ENCODE measurements around the gene HTN1. TPM values are rescaled to one million over a fixed set of nuclear protein-coding genes. Genes with fewer than 3 reads are reported as not detected.
"Not testable (repeated sequence)": the region's sequence is repeated elsewhere in the genome, so short reads cannot be mapped to it uniquely, and the experiment has no call there.

The HTN1 gene
- total RNA-seq (0.47 TPM), polyA plus RNA-seq (2.7 TPM)
- long read RNA-seq, donor 1 = 0 reads
- long read RNA-seq, donor 2 = 0 reads
- long read RNA-seq, donor 3 = 0 reads
- long read RNA-seq, donor 4 = 0 reads
- long read RNA-seq, donor 5 = 0 reads
- long read RNA-seq, donor 6 = 0 reads
- long read RNA-seq, donor 7 = 0 reads
- long read RNA-seq, donor 8 = 0 reads
- long read RNA-seq, donor 9 = 0 reads
- long read RNA-seq, donor 10 = 0 reads

- not testable (repeated sequence) for H3K27me3 ChIP-seq (ENCODE audit: control insufficient read depth in 2 of 2, insufficient read depth in 1 of 2, low read length in 1 of 2); H3K36me3 ChIP-seq (ENCODE audit: control insufficient read depth in 2 of 2, insufficient read depth in 2 of 2, low read length in 1 of 2); H3K9me3 ChIP-seq (ENCODE audit: control insufficient read depth in 2 of 2, insufficient read depth in 1 of 2, low read length in 1 of 2); H3K4me1 ChIP-seq (ENCODE audit: control insufficient read depth in 2 of 2, insufficient read depth in 2 of 2, low read length in 2 of 2); DNase-seq (ENCODE audit: low read depth in 6 of 9, low spot score in 9 of 9); H3K27ac ChIP-seq (ENCODE audit: low read depth in 1 of 2, low read length in 1 of 2); H3K4me3 ChIP-seq (ENCODE audit: low read length in 2 of 2)
- 86% methylated on average over 5 of the region's 6 CpGs for WGBS
These were observed at the start of gene HTN1 for GRCh38 chr4:70050138-70050537. TSS of gene HTN1 (plus strand) at chr4:70050438. CDS start at chr4:70053077, 2,639 bp downstream.

- Histone ChIP-seq H3K9me3 (ENCODE audit: control insufficient read depth in 2 of 2, insufficient read depth in 1 of 2, low read length in 1 of 2) (no peaks in the 10 kb centered on the region), H3K4me1 (ENCODE audit: control insufficient read depth in 2 of 2, insufficient read depth in 2 of 2, low read length in 2 of 2) (no peaks in the 10 kb centered on the region), H3K36me3 (ENCODE audit: control insufficient read depth in 2 of 2, insufficient read depth in 2 of 2, low read length in 1 of 2) (no peaks in the 10 kb centered on the region), H3K27ac (ENCODE audit: low read depth in 1 of 2, low read length in 1 of 2) (no peak overlapping the region), H3K27me3 (ENCODE audit: control insufficient read depth in 2 of 2, insufficient read depth in 1 of 2, low read length in 1 of 2) (no peaks in the 10 kb centered on the region), H3K4me3 (ENCODE audit: low read length in 2 of 2) (no peak overlapping the region)
- WGBS = 86% methylated on average over 1 of the region's 1 CpG
- DNase-seq (ENCODE audit: low read depth in 6 of 9, low spot score in 9 of 9) = no peak
These were observed 49.5 kb upstream of the HTN1 start for GRCh38 chr4:70000711-70001110.

GRCh38 chr4:70002507-70002906 lies 47.7 kb upstream of the HTN1 start:
- no peaks in the 10 kb centered on the region for H3K4me1 ChIP-seq (ENCODE audit: control insufficient read depth in 2 of 2, insufficient read depth in 2 of 2, low read length in 2 of 2)
- H3K27me3 ChIP-seq (ENCODE audit: control insufficient read depth in 2 of 2, insufficient read depth in 1 of 2, low read length in 1 of 2) = no peaks in the 10 kb centered on the region
- H3K9me3 ChIP-seq (ENCODE audit: control insufficient read depth in 2 of 2, insufficient read depth in 1 of 2, low read length in 1 of 2) = no peaks in the 10 kb centered on the region
- H3K36me3 ChIP-seq (ENCODE audit: control insufficient read depth in 2 of 2, insufficient read depth in 2 of 2, low read length in 1 of 2) = no peaks in the 10 kb centered on the region
- DNase-seq (ENCODE audit: low read depth in 6 of 9, low spot score in 9 of 9) = no peak
- no peak overlapping the region for H3K4me3 ChIP-seq (ENCODE audit: low read length in 2 of 2)
- H3K27ac ChIP-seq (ENCODE audit: low read depth in 1 of 2, low read length in 1 of 2) = no peak overlapping the region

GRCh38 chr4:70008771-70009170 lies 41.5 kb upstream of the HTN1 start:
- Histone ChIP-seq H3K4me1 (ENCODE audit: control insufficient read depth in 2 of 2, insufficient read depth in 2 of 2, low read length in 2 of 2) (no peaks in the 10 kb centered on the region), H3K36me3 (ENCODE audit: control insufficient read depth in 2 of 2, insufficient read depth in 2 of 2, low read length in 1 of 2) (no peaks in the 10 kb centered on the region), H3K4me3 (ENCODE audit: low read length in 2 of 2) (no peak overlapping the region), H3K27ac (ENCODE audit: low read depth in 1 of 2, low read length in 1 of 2) (no peak overlapping the region), H3K9me3 (ENCODE audit: control insufficient read depth in 2 of 2, insufficient read depth in 1 of 2, low read length in 1 of 2) (no peaks in the 10 kb centered on the region), H3K27me3 (ENCODE audit: control insufficient read depth in 2 of 2, insufficient read depth in 1 of 2, low read length in 1 of 2) (no peaks in the 10 kb centered on the region)
- DNase-seq (ENCODE audit: low read depth in 6 of 9, low spot score in 9 of 9) = no peak
- 67% methylated on average over 3 of the region's 3 CpGs for WGBS

- not testable (repeated sequence) for DNase-seq (ENCODE audit: low read depth in 6 of 9, low spot score in 9 of 9); H3K9me3 ChIP-seq (ENCODE audit: control insufficient read depth in 2 of 2, insufficient read depth in 1 of 2, low read length in 1 of 2); H3K27me3 ChIP-seq (ENCODE audit: control insufficient read depth in 2 of 2, insufficient read depth in 1 of 2, low read length in 1 of 2); H3K4me3 ChIP-seq (ENCODE audit: low read length in 2 of 2); H3K4me1 ChIP-seq (ENCODE audit: control insufficient read depth in 2 of 2, insufficient read depth in 2 of 2, low read length in 2 of 2); H3K27ac ChIP-seq (ENCODE audit: low read depth in 1 of 2, low read length in 1 of 2); H3K36me3 ChIP-seq (ENCODE audit: control insufficient read depth in 2 of 2, insufficient read depth in 2 of 2, low read length in 1 of 2)
- WGBS = 85% methylated on average over 9 of the region's 10 CpGs
These were observed 31.2 kb upstream of the HTN1 start for GRCh38 chr4:70019006-70019405.

GRCh38 chr4:70023218-70023617 lies 27.0 kb upstream of the HTN1 start:
- 92% methylated on average over 2 of the region's 2 CpGs for WGBS
- H3K36me3 ChIP-seq (ENCODE audit: control insufficient read depth in 2 of 2, insufficient read depth in 2 of 2, low read length in 1 of 2) = no peaks in the 10 kb centered on the region
- H3K27ac ChIP-seq (ENCODE audit: low read depth in 1 of 2, low read length in 1 of 2) = no peak overlapping the region
- H3K9me3 ChIP-seq (ENCODE audit: control insufficient read depth in 2 of 2, insufficient read depth in 1 of 2, low read length in 1 of 2) = no peaks in the 10 kb centered on the region
- no peaks in the 10 kb centered on the region for H3K27me3 ChIP-seq (ENCODE audit: control insufficient read depth in 2 of 2, insufficient read depth in 1 of 2, low read length in 1 of 2)
- no peak for DNase-seq (ENCODE audit: low read depth in 6 of 9, low spot score in 9 of 9)
- H3K4me3 ChIP-seq (ENCODE audit: low read length in 2 of 2) = no peak overlapping the region
- H3K4me1 ChIP-seq (ENCODE audit: control insufficient read depth in 2 of 2, insufficient read depth in 2 of 2, low read length in 2 of 2) = no peaks in the 10 kb centered on the region

GRCh38 chr4:70027011-70027410 lies 23.2 kb upstream of the HTN1 start:
- 90% methylated on average over 5 of the region's 5 CpGs for WGBS
- DNase-seq (ENCODE audit: low read depth in 6 of 9, low spot score in 9 of 9) = no peak

GRCh38 chr4:70028159-70028558 lies 22.1 kb upstream of the HTN1 start, which contains the start of gene HTN3:
TSS of gene HTN3 (plus strand) at chr4:70028459. CDS start at chr4:70030741, 2,282 bp downstream.
- DNase-seq (ENCODE audit: low read depth in 6 of 9, low spot score in 9 of 9); H3K4me3 ChIP-seq (ENCODE audit: low read length in 2 of 2); H3K36me3 ChIP-seq (ENCODE audit: control insufficient read depth in 2 of 2, insufficient read depth in 2 of 2, low read length in 1 of 2); H3K4me1 ChIP-seq (ENCODE audit: control insufficient read depth in 2 of 2, insufficient read depth in 2 of 2, low read length in 2 of 2); H3K27ac ChIP-seq (ENCODE audit: low read depth in 1 of 2, low read length in 1 of 2); H3K27me3 ChIP-seq (ENCODE audit: control insufficient read depth in 2 of 2, insufficient read depth in 1 of 2, low read length in 1 of 2); H3K9me3 ChIP-seq (ENCODE audit: control insufficient read depth in 2 of 2, insufficient read depth in 1 of 2, low read length in 1 of 2): not testable (repeated sequence)
- WGBS = 91% methylated on average over 6 of the region's 7 CpGs

More at GRCh38 chr4:70027011-70027410, 23.2 kb upstream of the HTN1 start:
- no peaks in the 10 kb centered on the region for H3K36me3 ChIP-seq (ENCODE audit: control insufficient read depth in 2 of 2, insufficient read depth in 2 of 2, low read length in 1 of 2)
- no peak overlapping the region for H3K4me3 ChIP-seq (ENCODE audit: low read length in 2 of 2)
- H3K27ac ChIP-seq (ENCODE audit: low read depth in 1 of 2, low read length in 1 of 2) = no peak overlapping the region
- H3K9me3 ChIP-seq (ENCODE audit: control insufficient read depth in 2 of 2, insufficient read depth in 1 of 2, low read length in 1 of 2) = no peaks in the 10 kb centered on the region
- no peaks in the 10 kb centered on the region for H3K4me1 ChIP-seq (ENCODE audit: control insufficient read depth in 2 of 2, insufficient read depth in 2 of 2, low read length in 2 of 2)
- no peaks in the 10 kb centered on the region for H3K27me3 ChIP-seq (ENCODE audit: control insufficient read depth in 2 of 2, insufficient read depth in 1 of 2, low read length in 1 of 2)

- 91% methylated on average over 18 of the region's 18 CpGs for WGBS
- not testable (repeated sequence) for H3K4me1 ChIP-seq (ENCODE audit: control insufficient read depth in 2 of 2, insufficient read depth in 2 of 2, low read length in 2 of 2); H3K36me3 ChIP-seq (ENCODE audit: control insufficient read depth in 2 of 2, insufficient read depth in 2 of 2, low read length in 1 of 2); H3K27me3 ChIP-seq (ENCODE audit: control insufficient read depth in 2 of 2, insufficient read depth in 1 of 2, low read length in 1 of 2); H3K4me3 ChIP-seq (ENCODE audit: low read length in 2 of 2); H3K9me3 ChIP-seq (ENCODE audit: control insufficient read depth in 2 of 2, insufficient read depth in 1 of 2, low read length in 1 of 2); DNase-seq (ENCODE audit: low read depth in 6 of 9, low spot score in 9 of 9); H3K27ac ChIP-seq (ENCODE audit: low read depth in 1 of 2, low read length in 1 of 2)
These were observed 12.7 kb upstream of the HTN1 start for GRCh38 chr4:70037559-70037958.

GRCh38 chr4:70039928-70040327 lies 10.3 kb upstream of the HTN1 start:
- not testable (repeated sequence) for H3K4me1 ChIP-seq (ENCODE audit: control insufficient read depth in 2 of 2, insufficient read depth in 2 of 2, low read length in 2 of 2); DNase-seq (ENCODE audit: low read depth in 6 of 9, low spot score in 9 of 9); H3K4me3 ChIP-seq (ENCODE audit: low read length in 2 of 2); H3K36me3 ChIP-seq (ENCODE audit: control insufficient read depth in 2 of 2, insufficient read depth in 2 of 2, low read length in 1 of 2); H3K27ac ChIP-seq (ENCODE audit: low read depth in 1 of 2, low read length in 1 of 2); H3K27me3 ChIP-seq (ENCODE audit: control insufficient read depth in 2 of 2, insufficient read depth in 1 of 2, low read length in 1 of 2); H3K9me3 ChIP-seq (ENCODE audit: control insufficient read depth in 2 of 2, insufficient read depth in 1 of 2, low read length in 1 of 2)
